T-helper 2 cell (primary cell): ENCODE results near the gene C10orf90.
A peak's percentile ranks its signal among the peaks of the same experiment; 100 is the strongest.

Experiments
- DNase-seq, 5 experiments: peaks; one replicate each; pipeline versions ENCODE4 v3.0.0 to v3.0.0-alpha.2; 2012 to 2022

The C10orf90 gene

DNA sequence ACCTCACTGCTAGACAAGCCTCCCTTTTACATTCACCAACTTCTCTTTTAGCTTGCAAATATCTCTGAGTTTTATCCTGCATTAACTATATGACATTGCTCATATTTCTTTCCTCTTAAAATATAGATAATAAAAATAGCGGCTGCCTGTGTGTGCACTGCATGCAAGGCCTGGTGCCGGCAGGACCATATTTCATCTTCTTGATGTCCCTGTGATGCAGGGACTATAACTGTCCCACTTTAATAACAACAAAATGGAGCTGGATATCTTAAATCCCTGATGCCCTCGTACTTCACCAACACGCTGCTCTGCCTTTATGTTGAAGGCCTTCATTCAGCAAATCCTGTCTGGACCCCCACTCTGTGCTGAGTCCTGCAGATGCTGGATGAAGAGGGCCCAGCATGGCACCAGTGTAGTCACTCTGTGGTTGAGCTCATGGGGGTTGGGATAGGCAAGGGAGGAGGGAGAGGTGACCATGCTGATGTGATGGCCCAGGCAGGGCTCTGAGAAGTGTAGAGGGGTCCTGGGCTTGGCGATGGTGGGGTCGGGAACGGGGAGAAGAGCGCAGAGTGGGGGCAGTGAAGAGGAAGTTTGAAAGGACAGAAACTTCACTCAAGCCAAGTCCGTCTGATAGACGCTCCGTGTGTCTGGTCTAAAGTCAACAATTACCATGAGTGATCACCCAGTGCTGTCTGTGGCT, 40.4 kb downstream of the C10orf90 start:
- DNase-seq: no peak

GRCh38 chr10:126628746-126629145, 41.7 kb downstream of the C10orf90 start:
- no peak for DNase-seq

DNA sequence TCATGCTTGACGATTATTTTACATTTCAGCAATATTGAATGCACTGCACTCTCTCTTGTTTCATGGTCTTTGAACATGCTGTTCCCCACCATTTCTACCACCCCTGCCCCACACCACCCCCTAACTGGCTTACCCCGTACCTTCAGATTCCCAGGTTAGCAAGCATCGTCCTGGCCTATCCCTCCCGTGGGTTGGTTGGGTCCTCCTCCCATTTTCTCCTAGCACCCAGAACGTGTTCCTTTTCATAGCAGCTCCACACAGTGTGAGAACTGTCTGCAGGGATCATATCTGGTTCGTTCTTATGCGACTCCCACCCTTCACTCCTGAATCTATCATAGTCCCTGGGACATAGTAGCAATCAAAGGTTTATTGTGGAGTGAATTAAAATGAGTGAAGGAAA, 48.6 kb downstream of the C10orf90 start:
- no peak for DNase-seq

- DNase-seq: no peak
Measured at GRCh38 chr10:126618466-126618865, 52.0 kb downstream of the C10orf90 start.

GRCh38 chr10:126617733-126618132, 52.8 kb downstream of the C10orf90 start:
- no peak for DNase-seq

GRCh38 chr10:126617208-126617607, 53.3 kb downstream of the C10orf90 start:
- no peak for DNase-seq

- no peak for DNase-seq
Measured at GRCh38 chr10:126616737-126617136, 53.8 kb downstream of the C10orf90 start.

DNA sequence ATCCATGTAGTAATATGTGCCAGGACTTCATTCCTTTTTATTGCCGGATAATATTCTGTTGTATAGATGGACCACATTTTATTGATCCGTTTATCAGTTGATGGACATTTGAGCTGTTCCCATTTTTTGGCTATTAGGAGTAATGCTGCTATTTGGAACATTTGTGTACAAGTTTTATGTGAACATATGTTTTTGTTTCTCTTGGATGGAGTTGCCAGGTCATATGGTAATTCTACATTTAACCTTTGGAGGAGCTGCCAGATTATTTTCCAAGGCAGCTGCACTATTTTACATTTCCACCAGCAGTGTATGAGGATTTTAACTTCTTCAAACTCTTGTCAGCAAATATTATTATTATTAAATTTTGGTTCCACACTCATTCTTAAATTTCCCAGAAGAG, 59.2 kb downstream of the C10orf90 start:
- DNase-seq: no peak

DNA sequence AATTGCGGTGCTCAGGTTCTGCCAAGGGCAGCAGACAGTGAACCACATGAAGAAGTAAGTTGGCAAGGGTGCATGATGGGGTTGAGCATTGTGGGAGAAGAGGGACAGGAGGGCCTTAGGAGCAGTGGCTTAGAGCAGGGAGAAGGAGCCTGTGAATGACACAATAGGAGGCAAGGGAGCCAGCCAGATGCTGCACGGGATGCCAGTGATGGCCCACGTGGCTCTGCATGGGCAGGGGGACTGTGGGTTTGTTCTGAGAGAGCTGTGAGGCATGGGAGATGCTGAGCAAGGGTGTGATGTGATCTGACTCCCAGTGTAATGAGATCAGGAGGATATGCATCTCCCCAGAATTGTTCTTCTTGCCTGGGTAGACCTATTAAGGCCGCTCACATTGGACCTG, 60.9 kb downstream of the C10orf90 start:
- no peak for DNase-seq

- DNase-seq: no peak
Measured at GRCh38 chr10:126599949-126600682, 70.4 kb downstream of the C10orf90 start.

- peak in 1 of 5 experiments; percentile 17 for DNase-seq
Measured at GRCh38 chr10:126598009-126598408, 72.5 kb downstream of the C10orf90 start.

- DNase-seq: no peak
Measured at GRCh38 chr10:126597211-126597610, 73.3 kb downstream of the C10orf90 start.

GRCh38 chr10:126596472-126597016, 73.9 kb downstream of the C10orf90 start:
- no peak for DNase-seq

- DNase-seq: no peak
Measured at GRCh38 chr10:126595160-126595559, 75.3 kb downstream of the C10orf90 start.

GRCh38 chr10:126593968-126594701, 76.4 kb downstream of the C10orf90 start:
- no peak for DNase-seq

DNA sequence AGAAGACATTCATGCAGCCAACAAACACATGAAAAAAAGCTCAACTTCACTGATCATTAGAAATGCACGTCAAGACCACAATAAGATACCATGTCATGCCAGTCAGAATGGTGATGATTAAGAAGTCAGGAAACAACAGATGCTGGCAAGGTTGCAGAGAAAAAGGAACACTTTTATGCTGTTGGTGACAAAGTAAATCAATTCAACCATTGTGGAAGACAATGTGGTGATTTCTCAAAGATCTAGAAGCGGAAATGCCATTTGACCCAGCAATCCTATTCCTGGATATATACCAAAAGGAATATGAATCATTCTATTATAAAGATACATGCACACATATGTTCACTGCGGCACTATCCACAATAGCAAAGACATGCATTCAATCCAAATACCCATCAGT, 77.6 kb downstream of the C10orf90 start:
- no peak for DNase-seq

- no peak for DNase-seq
Measured at GRCh38 chr10:126588024-126588423, 82.5 kb downstream of the C10orf90 start.

GRCh38 chr10:126586878-126587277, 83.6 kb downstream of the C10orf90 start:
- no peak for DNase-seq

DNA sequence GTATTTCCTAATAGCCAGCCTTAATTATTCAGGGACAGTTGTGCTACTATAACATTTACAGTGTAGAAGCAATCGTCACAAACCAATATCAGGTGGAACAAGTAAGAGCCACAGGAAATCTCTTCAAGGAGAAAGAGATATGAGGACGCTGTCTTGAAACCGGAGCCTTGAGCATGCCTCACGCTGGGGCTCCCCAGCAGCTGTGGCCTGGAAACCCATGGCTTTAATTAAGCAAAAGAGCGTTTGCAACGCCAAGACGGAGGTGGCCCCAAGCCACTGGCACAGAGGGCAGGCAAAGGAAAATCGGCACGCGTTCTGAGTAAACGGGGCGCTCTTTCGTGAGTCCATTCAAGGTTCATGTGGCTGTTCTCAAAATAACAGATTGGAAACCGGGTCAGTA, 84.4 kb downstream of the C10orf90 start:
- DNase-seq: no peak

- no peak for DNase-seq
Measured at GRCh38 chr10:126585249-126586017, 85.1 kb downstream of the C10orf90 start.

- no peak for DNase-seq
Measured at GRCh38 chr10:126584836-126585235, 85.7 kb downstream of the C10orf90 start.

GRCh38 chr10:126583552-126584200, 86.8 kb downstream of the C10orf90 start:
- no peak for DNase-seq
